PC-9 (cell line): ENCODE results near the gene ZFR2. TPM values are rescaled to one million over a fixed set of nuclear protein-coding genes. Genes with fewer than 3 reads are reported as not detected.

Source experiments
- BruUV-seq: library from RNA; stranded (reverse); fragments of 400-500 nt; replicated peaks from 2 replicates; lab custom pipeline; 2021; lab: Mats Ljungman, UMichigan
- CTCF ChIA-PET: fragments of 300-600 bp; sonication (Branson Sonifier 250); formaldehyde crosslinking; loops from one replicate; lab custom pipeline; 2022; ENCODE audit warnings: antibody characterized with exemption; lab: Charles Lee
- POLR2A ChIA-PET: fragments of 300-600 bp; sonication (Branson Sonifier 250); formaldehyde crosslinking; loops from one replicate; lab custom pipeline; 2022; ENCODE audit warnings: antibody characterized with exemption; ENCODE audit not compliant: unreplicated experiment; lab: Charles Lee
- DNase-seq, 2 experiments: peaks; one replicate each; pipeline versions ENCODE4 v3.0.0 to v3.0.0-alpha.2; 2015 to 2022; ENCODE audit warnings: mixed read lengths in 1 of 2
- H2AFZ ChIP-seq: fragments of 200-600 bp; sonication (generic); 2 replicates; pipeline ENCODE4 v1.8.1; 2017; ENCODE audit warnings: antibody characterized with exemption
- H3F3A ChIP-seq: fragments of 200-600 bp; sonication (generic); 2 replicates; pipeline ENCODE4 v1.8.1; 2017; ENCODE audit warnings: antibody characterized with exemption, mild to moderate bottlenecking, low read depth; ENCODE audit not compliant: insufficient read depth
- H3K27ac ChIP-seq: fragments of 200-600 bp; sonication (generic); 2 replicates; pipeline ENCODE4 v1.6.1; 2016; ENCODE audit warnings: mixed run types
- H3K27me3 ChIP-seq: fragments of 200-600 bp; sonication (generic); 2 replicates; pipeline ENCODE4 v1.6.1; 2016; ENCODE audit warnings: low read depth, mixed run types; ENCODE audit not compliant: insufficient read depth
- H3K36me3 ChIP-seq: fragments of 200-600 bp; sonication (generic); 2 replicates; pipeline ENCODE4 v1.6.1; 2016; ENCODE audit warnings: low read depth, mixed run types
- H3K4me1 ChIP-seq: fragments of 200-600 bp; sonication (generic); replicated peaks from 2 replicates; pipeline ENCODE4 v1.6.1; 2016; ENCODE audit warnings: mixed run types; ENCODE audit not compliant: insufficient read depth
- H3K4me2 ChIP-seq: fragments of 200-600 bp; sonication (generic); 2 replicates; pipeline ENCODE4 v1.6.1; 2017; ENCODE audit warnings: mixed run types
- H3K4me3 ChIP-seq: fragments of 200-600 bp; sonication (generic); 2 replicates; pipeline ENCODE4 v1.6.1; 2016; ENCODE audit warnings: mixed run types
- H3K79me2 ChIP-seq: fragments of 200-600 bp; sonication (generic); 2 replicates; pipeline ENCODE4 v1.6.1; 2017; ENCODE audit warnings: low read depth, mixed run types
- H3K9me2 ChIP-seq: fragments of 200-600 bp; sonication (generic); 2 replicates; pipeline ENCODE4 v1.8.1; 2017; ENCODE audit warnings: mild to moderate bottlenecking; ENCODE audit not compliant: insufficient read depth
- H3K9me3 ChIP-seq: fragments of 200-600 bp; sonication (generic); 2 replicates; pipeline ENCODE4 v1.8.1; 2016; ENCODE audit warnings: low read depth; ENCODE audit not compliant: insufficient read depth
- H4K20me1 ChIP-seq: fragments of 200-600 bp; sonication (generic); 2 replicates; pipeline ENCODE4 v1.8.1; 2017; ENCODE audit not compliant: insufficient read depth
- EZH2 ChIP-seq: fragments of 200-600 bp; sonication (generic); IDR thresholded peaks from 2 replicates; pipeline ENCODE4 v1.8.0; 2017; ENCODE audit warnings: antibody characterized with exemption, low read depth
- intact Hi-C: fragments of 100-400 bp; cut with micrococcal nuclease; formaldehyde crosslinking; loops from one replicate; pipeline ENCODE4 v1.10.0; 2022; ENCODE audit not compliant: unreplicated experiment
- total RNA-seq: library from RNA; stranded (reverse); gene quantifications from 2 replicates; pipeline ENCODE4 v1.2.3, GENCODE V29; 2021
- TF ChIP-seq, protein P1 (sequence below): fragments of 200-600 bp; sonication (generic); conservative IDR thresholded peaks from 2 replicates; pipeline ENCODE4 v1.6.1; 2017; ENCODE audit warnings: mixed run types, antibody characterized with exemption, mild to moderate bottlenecking, moderate library complexity

Gene ZFR2
- total RNA-seq, 1 experiment from 2014 or later = not detected

DNA sequence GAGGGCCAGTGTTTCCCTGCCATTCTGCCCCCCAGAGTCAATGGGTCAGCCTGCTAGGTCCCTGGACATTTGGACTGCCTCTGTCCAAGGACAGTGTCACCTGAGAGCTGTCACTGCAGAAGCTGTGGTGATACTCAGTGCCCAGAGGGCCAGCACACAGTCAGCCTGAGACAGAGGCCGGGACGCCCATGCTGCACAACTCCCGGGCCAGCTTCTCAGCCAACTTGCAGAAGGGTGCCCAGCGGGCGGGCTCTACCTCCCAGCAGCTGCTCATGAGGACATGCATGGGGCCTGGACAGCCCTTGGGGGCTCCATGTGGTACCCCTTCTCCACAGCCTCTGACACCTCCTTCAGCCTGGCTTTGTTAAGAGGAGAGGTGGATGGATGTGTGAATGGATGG lies 93.0 kb downstream of the ZFR2 start:
- Histone ChIP-seq H3F3A (no peaks in the 10 kb centered on the region), H2AFZ (no peak overlapping the region), H3K4me2 (no peak overlapping the region), H3K27ac (no peak overlapping the region), H3K9me2 (no peaks in the 10 kb centered on the region), H3K36me3 (no peaks in the 10 kb centered on the region), H3K4me3 (no peak overlapping the region), H3K9me3 (no peaks in the 10 kb centered on the region), H4K20me1 (no peaks in the 10 kb centered on the region), H3K27me3 (no peaks in the 10 kb centered on the region), H3K79me2 (no peaks in the 10 kb centered on the region), H3K4me1 (no peaks in the 10 kb centered on the region)
- TF ChIP-seq EZH2 = no peak
- TF ChIP-seq, protein P1, sequence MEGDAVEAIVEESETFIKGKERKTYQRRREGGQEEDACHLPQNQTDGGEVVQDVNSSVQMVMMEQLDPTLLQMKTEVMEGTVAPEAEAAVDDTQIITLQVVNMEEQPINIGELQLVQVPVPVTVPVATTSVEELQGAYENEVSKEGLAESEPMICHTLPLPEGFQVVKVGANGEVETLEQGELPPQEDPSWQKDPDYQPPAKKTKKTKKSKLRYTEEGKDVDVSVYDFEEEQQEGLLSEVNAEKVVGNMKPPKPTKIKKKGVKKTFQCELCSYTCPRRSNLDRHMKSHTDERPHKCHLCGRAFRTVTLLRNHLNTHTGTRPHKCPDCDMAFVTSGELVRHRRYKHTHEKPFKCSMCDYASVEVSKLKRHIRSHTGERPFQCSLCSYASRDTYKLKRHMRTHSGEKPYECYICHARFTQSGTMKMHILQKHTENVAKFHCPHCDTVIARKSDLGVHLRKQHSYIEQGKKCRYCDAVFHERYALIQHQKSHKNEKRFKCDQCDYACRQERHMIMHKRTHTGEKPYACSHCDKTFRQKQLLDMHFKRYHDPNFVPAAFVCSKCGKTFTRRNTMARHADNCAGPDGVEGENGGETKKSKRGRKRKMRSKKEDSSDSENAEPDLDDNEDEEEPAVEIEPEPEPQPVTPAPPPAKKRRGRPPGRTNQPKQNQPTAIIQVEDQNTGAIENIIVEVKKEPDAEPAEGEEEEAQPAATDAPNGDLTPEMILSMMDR = no peak
- CTCF ChIA-PET = no interaction called here
- POLR2A ChIA-PET = no interaction called here
- DNase-seq = no peak
- intact Hi-C loops = no loop called here
- no TSS peak for BruUV-seq

DNA sequence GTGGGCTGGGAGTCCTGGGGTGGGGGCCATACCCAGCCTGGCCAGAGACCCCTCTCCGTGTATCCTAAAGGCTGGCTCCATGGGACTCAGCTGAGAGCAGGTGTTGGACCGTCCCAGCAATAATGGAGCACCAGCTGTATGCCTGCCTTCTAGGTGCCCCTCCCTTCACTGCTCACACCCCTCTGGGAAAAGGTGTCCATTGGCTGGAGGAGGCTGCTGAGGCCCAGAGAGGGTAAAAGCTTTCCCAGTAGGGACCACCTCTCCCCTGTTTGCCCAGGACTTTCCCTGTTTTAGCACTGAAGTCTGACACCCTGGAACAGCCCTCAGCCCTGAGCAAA lies 93.5 kb downstream of the ZFR2 start:
- TF ChIP-seq EZH2 = no peak
- TF ChIP-seq, protein P1 = no peak
- Histone ChIP-seq H3K9me3 (no peaks in the 10 kb centered on the region), H3K79me2 (no peaks in the 10 kb centered on the region), H3K9me2 (no peaks in the 10 kb centered on the region), H3K4me1 (no peaks in the 10 kb centered on the region), H3K27ac (no peak overlapping the region), H2AFZ (no peak overlapping the region), H3K4me2 (no peak overlapping the region), H3F3A (no peaks in the 10 kb centered on the region), H3K27me3 (no peaks in the 10 kb centered on the region), H3K36me3 (no peaks in the 10 kb centered on the region), H4K20me1 (no peaks in the 10 kb centered on the region), H3K4me3 (no peak overlapping the region)
- BruUV-seq = no TSS peak
- ChIA-PET CTCF (no interaction called here), POLR2A (no interaction called here)
- intact Hi-C loops = no loop called here
- DNase-seq = no peak

DNA sequence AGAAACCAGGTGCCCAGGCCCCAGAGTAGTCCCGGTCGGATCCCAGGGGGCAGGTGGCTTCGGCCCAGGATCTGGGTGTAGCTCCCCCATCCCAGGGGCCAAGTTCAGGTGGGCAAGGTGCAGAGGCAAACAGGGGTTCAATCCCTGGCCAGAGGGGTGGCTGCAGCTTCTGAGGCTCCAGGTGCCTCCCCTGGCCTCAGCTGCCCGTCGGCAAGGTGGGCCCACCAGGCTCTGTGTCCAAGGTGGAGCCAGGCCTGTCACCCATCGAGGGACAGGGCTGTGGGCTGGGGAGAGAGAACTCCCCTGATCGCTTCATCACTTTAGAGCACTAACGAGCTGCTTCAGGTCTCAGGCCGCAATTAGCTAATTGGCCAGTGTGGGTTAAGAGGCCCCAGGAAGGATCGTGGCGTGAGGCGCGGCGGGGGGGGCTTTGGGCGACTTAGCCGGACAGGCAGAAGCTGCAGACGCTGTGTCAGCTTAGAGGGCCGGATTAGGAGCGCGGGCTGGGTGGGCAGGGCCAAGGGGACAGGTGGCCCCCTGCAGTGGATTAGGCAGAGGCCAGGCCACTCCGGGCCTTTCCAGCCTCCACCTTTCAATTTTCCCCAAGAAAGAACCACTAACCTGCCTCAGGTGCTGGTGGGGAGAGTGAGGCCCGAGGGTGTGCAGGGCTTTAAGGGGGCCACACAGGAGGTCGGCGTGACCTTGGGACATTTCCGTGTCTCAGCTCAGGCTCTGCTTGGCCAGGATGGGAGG lies 94.0 kb downstream of the ZFR2 start:
- H3K4me2 ChIP-seq = no peak overlapping the region
- H3K9me3 ChIP-seq = no peaks in the 10 kb centered on the region
- BruUV-seq = no TSS peak
- no peaks in the 10 kb centered on the region for H3K36me3 ChIP-seq
- intact Hi-C loops = no loop called here
- no peaks in the 10 kb centered on the region for H3K9me2 ChIP-seq
- no peak overlapping the region for H3K4me3 ChIP-seq
- CTCF ChIA-PET = no interaction called here
- POLR2A ChIA-PET = no interaction called here
- no peaks in the 10 kb centered on the region for H3K4me1 ChIP-seq
- no peak overlapping the region for H3K27ac ChIP-seq
- no peaks in the 10 kb centered on the region for H3F3A ChIP-seq
- no peak for DNase-seq
- no peaks in the 10 kb centered on the region for H3K79me2 ChIP-seq
- no peak overlapping the region for H2AFZ ChIP-seq
- no peaks in the 10 kb centered on the region for H4K20me1 ChIP-seq
- no peaks in the 10 kb centered on the region for H3K27me3 ChIP-seq
- no peak for TF ChIP-seq EZH2
- TF ChIP-seq, protein P1 = no peak
